GM23338 (cell line): Measurements from ENCODE around the gene EMILIN2. TPM values are rescaled to one million over a fixed set of nuclear protein-coding genes. Genes with fewer than 3 reads are reported as not detected.
A peak's percentile ranks its signal among the peaks of the same experiment; 100 is the strongest.

Source experiments
- ATAC-seq: fragments of 200-7000 bp; cut with Tn5 transposase; 3 replicates; pipeline ENCODE4 v1.9.1; 2020
- DNase-seq: peaks from one replicate; pipeline ENCODE4 v3.0.0-alpha.2; 2015; ENCODE audit warnings: low spot score
- H2AFZ ChIP-seq: fragments of 200-600 bp; sonication (generic); 2 replicates; pipeline ENCODE4 v1.8.0; 2016; ENCODE audit warnings: antibody characterized with exemption, mild to moderate bottlenecking, moderate library complexity
- H3F3A ChIP-seq: fragments of 200-600 bp; sonication (generic); replicated peaks from 2 replicates; pipeline ENCODE4 v1.8.0; 2017; ENCODE audit warnings: antibody characterized with exemption, mixed run types, low read depth
- H3K27ac ChIP-seq: fragments of 200-600 bp; sonication (generic); 2 replicates; pipeline ENCODE4 v1.6.1; 2016; ENCODE audit warnings: low read depth
- H3K27me3 ChIP-seq: fragments of 200-600 bp; sonication (generic); 2 replicates; pipeline ENCODE4 v1.8.0; 2016; ENCODE audit warnings: mild to moderate bottlenecking, mixed run types, moderate library complexity; ENCODE audit not compliant: insufficient read depth
- H3K36me3 ChIP-seq: fragments of 200-600 bp; sonication (generic); 2 replicates; pipeline ENCODE4 v1.8.0; 2016; ENCODE audit warnings: mild to moderate bottlenecking; ENCODE audit not compliant: insufficient read depth
- H3K4me1 ChIP-seq: fragments of 200-600 bp; sonication (generic); 2 replicates; pipeline ENCODE4 v1.8.0; 2016; ENCODE audit warnings: mild to moderate bottlenecking, moderate library complexity; ENCODE audit not compliant: insufficient read depth
- H3K4me2 ChIP-seq: fragments of 200-600 bp; sonication (generic); 2 replicates; pipeline ENCODE4 v1.7.1; 2017; ENCODE audit warnings: mixed run types
- H3K4me3 ChIP-seq: fragments of 200-600 bp; sonication (generic); 2 replicates; pipeline ENCODE4 v1.6.1; 2016; ENCODE audit warnings: mixed run types
- H3K79me2 ChIP-seq: fragments of 200-600 bp; sonication (generic); replicated peaks from 2 replicates; pipeline ENCODE4 v1.8.0; 2017; ENCODE audit warnings: mild to moderate bottlenecking; ENCODE audit not compliant: insufficient read depth
- H3K9me2 ChIP-seq: fragments of 200-600 bp; sonication (generic); 2 replicates; pipeline ENCODE4 v1.8.0; 2017; ENCODE audit not compliant: insufficient read depth
- H4K20me1 ChIP-seq: fragments of 200-600 bp; sonication (generic); replicated peaks from 2 replicates; pipeline ENCODE4 v1.8.0; 2017; ENCODE audit warnings: mild to moderate bottlenecking; ENCODE audit not compliant: insufficient read depth
- H3K27ac Mint-ChIP-seq: 2 replicates; pipeline ENCODE4 v1.8.0; 2020; ENCODE audit warnings: inconsistent platforms, mild to moderate bottlenecking, moderate library complexity, mixed read lengths
- H3K27me3 Mint-ChIP-seq: 3 replicates; pipeline ENCODE4 v1.8.0; 2022; ENCODE audit warnings: low read depth, mild to moderate bottlenecking, moderate library complexity, mixed read lengths, inconsistent platforms; ENCODE audit not compliant: insufficient read depth, poor library complexity
- H3K36me3 Mint-ChIP-seq: 3 replicates; pipeline ENCODE4 v1.8.0; 2021; ENCODE audit warnings: low read depth, mild to moderate bottlenecking, inconsistent platforms, moderate library complexity, mixed read lengths
- H3K4me1 Mint-ChIP-seq: 3 replicates; pipeline ENCODE4 v1.8.0; 2020; ENCODE audit warnings: mild to moderate bottlenecking, inconsistent platforms, mixed read lengths
- H3K4me3 Mint-ChIP-seq: 3 replicates; pipeline ENCODE4 v1.8.0; 2021; ENCODE audit warnings: moderate library complexity, mild to moderate bottlenecking, inconsistent platforms, mixed read lengths
- H3K9me3 Mint-ChIP-seq: 3 replicates; pipeline ENCODE4 v1.8.0; 2020; ENCODE audit warnings: moderate library complexity, mild to moderate bottlenecking, inconsistent platforms, mixed read lengths
- CREB1 ChIP-seq: fragments of 250-450 bp; sonication (Bioruptor Pico); IDR thresholded peaks from 2 replicates; pipeline ENCODE4 v1.5.0; 2020; ENCODE audit warnings: low read depth, mild to moderate bottlenecking, moderate library complexity
- EZH2 ChIP-seq: fragments of 200-600 bp; sonication (generic); IDR thresholded peaks from one replicate; pipeline ENCODE4 v1.8.0; 2017; ENCODE audit warnings: antibody characterized with exemption, mild to moderate bottlenecking, low read depth; ENCODE audit not compliant: unreplicated experiment
- NANOG ChIP-seq: IDR thresholded peaks from 2 replicates; pipeline ENCODE4 v1.6.1; 2016; ENCODE audit warnings: antibody characterized with exemption, borderline replicate concordance
- POLR2AphosphoS5 ChIP-seq: IDR thresholded peaks from 2 replicates; pipeline ENCODE4 v1.6.1; 2016; ENCODE audit warnings: antibody characterized with exemption, low read depth
- STAT1 ChIP-seq: IDR thresholded peaks from one replicate; pipeline ENCODE4 v1.6.1; 2016; ENCODE audit warnings: antibody characterized with exemption; ENCODE audit not compliant: unreplicated experiment
- ZNF114 ChIP-seq: fragments of 250-450 bp; sonication (Bioruptor Pico); IDR thresholded peaks from 2 replicates; pipeline ENCODE4 v1.5.0; 2020; ENCODE audit warnings: mild to moderate bottlenecking, moderate library complexity
- ZNF331 ChIP-seq: fragments of 250-450 bp; sonication (Bioruptor Pico); IDR thresholded peaks from 2 replicates; pipeline ENCODE4 v1.5.0; 2020; ENCODE audit warnings: low read depth, mild to moderate bottlenecking, moderate library complexity
- ZNF462 ChIP-seq: fragments of 250-450 bp; sonication (Bioruptor Pico); IDR thresholded peaks from 2 replicates; pipeline ENCODE4 v1.5.0; 2020; ENCODE audit warnings: mild to moderate bottlenecking, moderate library complexity
- polyA plus RNA-seq: library from polyadenylated mRNA; unstranded; fragments of >200 nt; fragmentation: Nextera tagmentation; extraction: Ambion mirVana; gene quantifications from 2 replicates; pipeline ENCODE4 v1.2.1, GENCODE V29; 2016
- total RNA-seq: library from RNA; depleted of rRNA; stranded (reverse); fragments of >200 nt; shearing (Covaris generic); gene quantifications from 2 replicates; pipeline ENCODE4 v1.2.3, GENCODE V29; 2014
- TF ChIP-seq, protein P1 (sequence below): IDR thresholded peaks from 2 replicates; pipeline ENCODE4 v1.6.1; 2016; ENCODE audit warnings: antibody characterized with exemption
- TF ChIP-seq, protein P2 (sequence below): IDR thresholded peaks from one replicate; pipeline ENCODE4 v1.6.1; 2018; ENCODE audit warnings: antibody characterized with exemption; ENCODE audit not compliant: unreplicated experiment

EMILIN2 gene
- total and polyA plus RNA-seq, 2 experiments from 2014 or later = 3.0 to 11.6 TPM

DNA sequence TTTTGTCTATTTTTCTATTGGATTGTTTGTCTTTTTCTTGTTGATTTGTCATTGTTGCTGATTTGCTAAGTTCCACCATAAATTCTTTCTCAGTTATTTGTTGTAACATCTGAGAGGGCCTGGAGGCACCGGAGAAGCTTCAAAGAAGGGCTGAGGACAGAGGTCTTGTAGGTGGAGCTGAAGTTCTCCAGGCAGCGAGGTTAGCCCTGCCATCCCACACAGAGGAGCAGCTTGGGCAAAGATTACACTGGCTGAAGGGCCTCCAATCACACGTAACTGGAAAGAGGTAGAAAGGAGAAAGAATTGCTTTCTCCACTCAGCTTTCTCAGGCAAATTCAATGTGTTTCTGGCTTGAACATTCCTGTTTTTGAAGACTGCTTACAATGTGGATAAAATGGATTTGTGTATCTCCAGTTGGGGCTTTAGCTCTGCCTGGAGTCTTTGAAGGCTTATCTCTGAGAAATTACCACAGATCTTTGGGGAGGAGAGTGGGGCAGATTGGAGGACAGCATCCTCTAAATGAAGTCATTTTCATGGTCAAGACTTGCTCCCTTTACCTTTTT lies 21.1 kb upstream of the EMILIN2 start (continued):
- TF ChIP-seq ZNF462 (CRISPR knock-in tag) (no peak), STAT1 (no peak), ZNF331 (no peak), POLR2AphosphoS5 (no peak), CREB1 (CRISPR knock-in tag) (no peak), NANOG (no peak), EZH2 (no peak)
- TF ChIP-seq, protein P1, sequence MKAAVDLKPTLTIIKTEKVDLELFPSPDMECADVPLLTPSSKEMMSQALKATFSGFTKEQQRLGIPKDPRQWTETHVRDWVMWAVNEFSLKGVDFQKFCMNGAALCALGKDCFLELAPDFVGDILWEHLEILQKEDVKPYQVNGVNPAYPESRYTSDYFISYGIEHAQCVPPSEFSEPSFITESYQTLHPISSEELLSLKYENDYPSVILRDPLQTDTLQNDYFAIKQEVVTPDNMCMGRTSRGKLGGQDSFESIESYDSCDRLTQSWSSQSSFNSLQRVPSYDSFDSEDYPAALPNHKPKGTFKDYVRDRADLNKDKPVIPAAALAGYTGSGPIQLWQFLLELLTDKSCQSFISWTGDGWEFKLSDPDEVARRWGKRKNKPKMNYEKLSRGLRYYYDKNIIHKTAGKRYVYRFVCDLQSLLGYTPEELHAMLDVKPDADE = no peak

GRCh38 chr18:2826581-2826980 lies 20.2 kb upstream of the EMILIN2 start:
- Histone ChIP-seq H3K27me3 (no peaks in the 10 kb centered on the region), H3K4me2 (no peak overlapping the region), H3F3A (no peaks in the 10 kb centered on the region), H2AFZ (peak overlapping the region; percentile 81; the same call in 1 of the 2 replicates), H4K20me1 (no peaks in the 10 kb centered on the region), H3K27ac (no peak overlapping the region), H3K36me3 (no peaks in the 10 kb centered on the region), H3K79me2 (no peaks in the 10 kb centered on the region), H3K9me2 (no peaks in the 10 kb centered on the region), H3K4me1 (peaks cover 5% of the 10 kb centered on the region; the same call in 1 of the 2 replicates), H3K4me3 (no peak overlapping the region)
- peak; percentile 40; the same call in 2 of the 3 replicates for ATAC-seq
- peaks cover 2% of the 10 kb centered on the region; the same call in 1 of the 3 replicates for H3K36me3 Mint-ChIP-seq
- peaks cover 6% of the 10 kb centered on the region; the same call in 1 of the 3 replicates for H3K4me1 Mint-ChIP-seq
- H3K4me3 Mint-ChIP-seq = no peak overlapping the region
- peaks cover 8% of the 10 kb centered on the region for H3K9me3 Mint-ChIP-seq
- no peak overlapping the region for H3K27ac Mint-ChIP-seq
- peak; percentile 2 for DNase-seq
- peaks cover 10% of the 10 kb centered on the region for H3K27me3 Mint-ChIP-seq
- TF ChIP-seq ZNF331 (no peak), POLR2AphosphoS5 (no peak), ZNF114 (no peak), STAT1 (no peak), CREB1 (CRISPR knock-in tag) (no peak)
- TF ChIP-seq, protein P2, sequence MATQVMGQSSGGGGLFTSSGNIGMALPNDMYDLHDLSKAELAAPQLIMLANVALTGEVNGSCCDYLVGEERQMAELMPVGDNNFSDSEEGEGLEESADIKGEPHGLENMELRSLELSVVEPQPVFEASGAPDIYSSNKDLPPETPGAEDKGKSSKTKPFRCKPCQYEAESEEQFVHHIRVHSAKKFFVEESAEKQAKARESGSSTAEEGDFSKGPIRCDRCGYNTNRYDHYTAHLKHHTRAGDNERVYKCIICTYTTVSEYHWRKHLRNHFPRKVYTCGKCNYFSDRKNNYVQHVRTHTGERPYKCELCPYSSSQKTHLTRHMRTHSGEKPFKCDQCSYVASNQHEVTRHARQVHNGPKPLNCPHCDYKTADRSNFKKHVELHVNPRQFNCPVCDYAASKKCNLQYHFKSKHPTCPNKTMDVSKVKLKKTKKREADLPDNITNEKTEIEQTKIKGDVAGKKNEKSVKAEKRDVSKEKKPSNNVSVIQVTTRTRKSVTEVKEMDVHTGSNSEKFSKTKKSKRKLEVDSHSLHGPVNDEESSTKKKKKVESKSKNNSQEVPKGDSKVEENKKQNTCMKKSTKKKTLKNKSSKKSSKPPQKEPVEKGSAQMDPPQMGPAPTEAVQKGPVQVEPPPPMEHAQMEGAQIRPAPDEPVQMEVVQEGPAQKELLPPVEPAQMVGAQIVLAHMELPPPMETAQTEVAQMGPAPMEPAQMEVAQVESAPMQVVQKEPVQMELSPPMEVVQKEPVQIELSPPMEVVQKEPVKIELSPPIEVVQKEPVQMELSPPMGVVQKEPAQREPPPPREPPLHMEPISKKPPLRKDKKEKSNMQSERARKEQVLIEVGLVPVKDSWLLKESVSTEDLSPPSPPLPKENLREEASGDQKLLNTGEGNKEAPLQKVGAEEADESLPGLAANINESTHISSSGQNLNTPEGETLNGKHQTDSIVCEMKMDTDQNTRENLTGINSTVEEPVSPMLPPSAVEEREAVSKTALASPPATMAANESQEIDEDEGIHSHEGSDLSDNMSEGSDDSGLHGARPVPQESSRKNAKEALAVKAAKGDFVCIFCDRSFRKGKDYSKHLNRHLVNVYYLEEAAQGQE = no peak
- TF ChIP-seq, protein P1 = no peak
